ENCODE results near the gene APBA1.

DNA sequence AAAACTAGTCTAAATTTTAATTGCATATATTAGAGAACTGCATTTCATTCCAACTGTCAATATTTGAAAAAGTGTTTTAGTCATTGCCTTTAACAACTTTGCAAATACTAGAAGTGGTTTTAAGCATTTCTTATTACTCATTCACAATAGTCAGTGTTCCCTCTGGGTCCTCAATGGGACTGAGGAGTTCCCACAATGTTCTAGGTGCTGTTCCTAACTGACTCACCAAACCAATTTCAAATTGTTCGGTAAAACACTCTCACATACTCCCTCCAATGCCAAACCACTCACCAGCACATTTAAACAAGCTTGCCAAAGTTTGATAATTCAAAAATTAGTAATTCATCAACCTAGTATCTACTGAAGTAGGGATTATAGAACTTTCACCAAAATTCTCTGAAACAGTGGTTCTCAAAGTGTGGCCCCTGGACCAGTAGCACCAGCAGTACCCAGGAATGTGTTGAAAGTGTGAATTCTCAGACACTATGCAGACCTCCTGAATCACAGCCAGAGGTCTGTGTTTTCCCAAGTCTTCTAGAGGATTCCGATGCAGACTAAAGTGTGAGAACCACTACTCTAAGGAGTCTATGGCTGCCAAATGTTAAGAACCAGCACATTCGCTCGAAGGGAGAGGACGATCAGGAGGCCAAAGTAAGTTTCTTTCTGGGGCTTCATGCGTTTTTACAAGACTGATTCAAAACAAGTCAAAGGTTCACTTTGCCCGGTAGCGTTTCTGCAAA lies 72.8 kb downstream of the APBA1 start:
- TF ChIP-seq, protein P1, sequence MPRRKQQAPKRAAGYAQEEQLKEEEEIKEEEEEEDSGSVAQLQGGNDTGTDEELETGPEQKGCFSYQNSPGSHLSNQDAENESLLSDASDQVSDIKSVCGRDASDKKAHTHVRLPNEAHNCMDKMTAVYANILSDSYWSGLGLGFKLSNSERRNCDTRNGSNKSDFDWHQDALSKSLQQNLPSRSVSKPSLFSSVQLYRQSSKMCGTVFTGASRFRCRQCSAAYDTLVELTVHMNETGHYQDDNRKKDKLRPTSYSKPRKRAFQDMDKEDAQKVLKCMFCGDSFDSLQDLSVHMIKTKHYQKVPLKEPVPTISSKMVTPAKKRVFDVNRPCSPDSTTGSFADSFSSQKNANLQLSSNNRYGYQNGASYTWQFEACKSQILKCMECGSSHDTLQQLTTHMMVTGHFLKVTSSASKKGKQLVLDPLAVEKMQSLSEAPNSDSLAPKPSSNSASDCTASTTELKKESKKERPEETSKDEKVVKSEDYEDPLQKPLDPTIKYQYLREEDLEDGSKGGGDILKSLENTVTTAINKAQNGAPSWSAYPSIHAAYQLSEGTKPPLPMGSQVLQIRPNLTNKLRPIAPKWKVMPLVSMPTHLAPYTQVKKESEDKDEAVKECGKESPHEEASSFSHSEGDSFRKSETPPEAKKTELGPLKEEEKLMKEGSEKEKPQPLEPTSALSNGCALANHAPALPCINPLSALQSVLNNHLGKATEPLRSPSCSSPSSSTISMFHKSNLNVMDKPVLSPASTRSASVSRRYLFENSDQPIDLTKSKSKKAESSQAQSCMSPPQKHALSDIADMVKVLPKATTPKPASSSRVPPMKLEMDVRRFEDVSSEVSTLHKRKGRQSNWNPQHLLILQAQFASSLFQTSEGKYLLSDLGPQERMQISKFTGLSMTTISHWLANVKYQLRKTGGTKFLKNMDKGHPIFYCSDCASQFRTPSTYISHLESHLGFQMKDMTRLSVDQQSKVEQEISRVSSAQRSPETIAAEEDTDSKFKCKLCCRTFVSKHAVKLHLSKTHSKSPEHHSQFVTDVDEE (CRISPR knock-in tag; IDR thresholded peaks at IDR 0.05): no peak
- TF ChIP-seq ARNTL (CRISPR knock-in tag; IDR thresholded peaks at IDR 0.05; ENCODE audit: borderline replicate concordance, low read depth): no peak
- no peak for TF ChIP-seq OSR1 (CRISPR knock-in tag; IDR thresholded peaks at IDR 0.05)
- no peak for TF ChIP-seq ZFP3 (CRISPR knock-in tag; IDR thresholded peaks at IDR 0.05)
- no peak for TF ChIP-seq ZC3H10 (CRISPR knock-in tag; IDR thresholded peaks at IDR 0.05)
- TF ChIP-seq, protein P2, sequence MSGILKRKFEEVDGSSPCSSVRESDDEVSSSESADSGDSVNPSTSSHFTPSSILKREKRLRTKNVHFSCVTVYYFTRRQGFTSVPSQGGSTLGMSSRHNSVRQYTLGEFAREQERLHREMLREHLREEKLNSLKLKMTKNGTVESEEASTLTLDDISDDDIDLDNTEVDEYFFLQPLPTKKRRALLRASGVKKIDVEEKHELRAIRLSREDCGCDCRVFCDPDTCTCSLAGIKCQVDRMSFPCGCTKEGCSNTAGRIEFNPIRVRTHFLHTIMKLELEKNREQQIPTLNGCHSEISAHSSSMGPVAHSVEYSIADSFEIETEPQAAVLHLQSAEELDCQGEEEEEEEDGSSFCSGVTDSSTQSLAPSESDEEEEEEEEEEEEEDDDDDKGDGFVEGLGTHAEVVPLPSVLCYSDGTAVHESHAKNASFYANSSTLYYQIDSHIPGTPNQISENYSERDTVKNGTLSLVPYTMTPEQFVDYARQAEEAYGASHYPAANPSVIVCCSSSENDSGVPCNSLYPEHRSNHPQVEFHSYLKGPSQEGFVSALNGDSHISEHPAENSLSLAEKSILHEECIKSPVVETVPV (CRISPR knock-in tag; IDR thresholded peaks at IDR 0.05): no peak
- TF ChIP-seq, protein P3, sequence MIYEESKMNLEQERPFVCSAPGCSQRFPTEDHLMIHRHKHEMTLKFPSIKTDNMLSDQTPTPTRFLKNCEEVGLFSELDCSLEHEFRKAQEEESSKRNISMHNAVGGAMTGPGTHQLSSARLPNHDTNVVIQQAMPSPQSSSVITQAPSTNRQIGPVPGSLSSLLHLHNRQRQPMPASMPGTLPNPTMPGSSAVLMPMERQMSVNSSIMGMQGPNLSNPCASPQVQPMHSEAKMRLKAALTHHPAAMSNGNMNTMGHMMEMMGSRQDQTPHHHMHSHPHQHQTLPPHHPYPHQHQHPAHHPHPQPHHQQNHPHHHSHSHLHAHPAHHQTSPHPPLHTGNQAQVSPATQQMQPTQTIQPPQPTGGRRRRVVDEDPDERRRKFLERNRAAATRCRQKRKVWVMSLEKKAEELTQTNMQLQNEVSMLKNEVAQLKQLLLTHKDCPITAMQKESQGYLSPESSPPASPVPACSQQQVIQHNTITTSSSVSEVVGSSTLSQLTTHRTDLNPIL (CRISPR knock-in tag; IDR thresholded peaks at IDR 0.05; ENCODE audit: low read depth): no peak
- no peak for TF ChIP-seq ZNF8 (CRISPR knock-in tag; IDR thresholded peaks at IDR 0.05)
- TF ChIP-seq, protein P4, sequence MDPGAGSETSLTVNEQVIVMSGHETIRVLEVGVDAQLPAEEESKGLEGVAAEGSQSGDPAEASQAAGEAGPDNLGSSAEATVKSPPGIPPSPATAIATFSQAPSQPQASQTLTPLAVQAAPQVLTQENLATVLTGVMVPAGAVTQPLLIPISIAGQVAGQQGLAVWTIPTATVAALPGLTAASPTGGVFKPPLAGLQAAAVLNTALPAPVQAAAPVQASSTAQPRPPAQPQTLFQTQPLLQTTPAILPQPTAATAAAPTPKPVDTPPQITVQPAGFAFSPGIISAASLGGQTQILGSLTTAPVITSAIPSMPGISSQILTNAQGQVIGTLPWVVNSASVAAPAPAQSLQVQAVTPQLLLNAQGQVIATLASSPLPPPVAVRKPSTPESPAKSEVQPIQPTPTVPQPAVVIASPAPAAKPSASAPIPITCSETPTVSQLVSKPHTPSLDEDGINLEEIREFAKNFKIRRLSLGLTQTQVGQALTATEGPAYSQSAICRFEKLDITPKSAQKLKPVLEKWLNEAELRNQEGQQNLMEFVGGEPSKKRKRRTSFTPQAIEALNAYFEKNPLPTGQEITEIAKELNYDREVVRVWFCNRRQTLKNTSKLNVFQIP (CRISPR knock-in tag; IDR thresholded peaks at IDR 0.05; ENCODE audit: borderline replicate concordance, low read depth): no peak
- no peak for TF ChIP-seq TCF4 (CRISPR knock-in tag; IDR thresholded peaks at IDR 0.05; ENCODE audit: borderline replicate concordance)
- no peak for TF ChIP-seq ZNF70 (CRISPR knock-in tag; IDR thresholded peaks at IDR 0.05)
- no peak for TF ChIP-seq RARB (CRISPR knock-in tag; IDR thresholded peaks at IDR 0.05)
- TF ChIP-seq, protein P5, sequence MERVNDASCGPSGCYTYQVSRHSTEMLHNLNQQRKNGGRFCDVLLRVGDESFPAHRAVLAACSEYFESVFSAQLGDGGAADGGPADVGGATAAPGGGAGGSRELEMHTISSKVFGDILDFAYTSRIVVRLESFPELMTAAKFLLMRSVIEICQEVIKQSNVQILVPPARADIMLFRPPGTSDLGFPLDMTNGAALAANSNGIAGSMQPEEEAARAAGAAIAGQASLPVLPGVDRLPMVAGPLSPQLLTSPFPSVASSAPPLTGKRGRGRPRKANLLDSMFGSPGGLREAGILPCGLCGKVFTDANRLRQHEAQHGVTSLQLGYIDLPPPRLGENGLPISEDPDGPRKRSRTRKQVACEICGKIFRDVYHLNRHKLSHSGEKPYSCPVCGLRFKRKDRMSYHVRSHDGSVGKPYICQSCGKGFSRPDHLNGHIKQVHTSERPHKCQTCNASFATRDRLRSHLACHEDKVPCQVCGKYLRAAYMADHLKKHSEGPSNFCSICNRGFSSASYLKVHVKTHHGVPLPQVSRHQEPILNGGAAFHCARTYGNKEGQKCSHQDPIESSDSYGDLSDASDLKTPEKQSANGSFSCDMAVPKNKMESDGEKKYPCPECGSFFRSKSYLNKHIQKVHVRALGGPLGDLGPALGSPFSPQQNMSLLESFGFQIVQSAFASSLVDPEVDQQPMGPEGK (CRISPR knock-in tag; IDR thresholded peaks at IDR 0.05; ENCODE audit: borderline replicate concordance): no peak
- TF ChIP-seq GLIS3 (CRISPR knock-in tag; IDR thresholded peaks at IDR 0.05): no peak

Data from SK-N-SH treated with all-trans-retinoic acid at 6 μM for 48 hours (cell line).